GM12872 (cell line): ENCODE measurements around the gene TAS2R7.

Source experiments
- CTCF ChIP-seq: IDR thresholded peaks from 3 replicates; pipeline ENCODE4 v1.5.1; 2011; ENCODE audit warnings: low read depth, mild to moderate bottlenecking, low read length, moderate library complexity; ENCODE audit not compliant: insufficient read depth

Gene TAS2R7

DNA sequence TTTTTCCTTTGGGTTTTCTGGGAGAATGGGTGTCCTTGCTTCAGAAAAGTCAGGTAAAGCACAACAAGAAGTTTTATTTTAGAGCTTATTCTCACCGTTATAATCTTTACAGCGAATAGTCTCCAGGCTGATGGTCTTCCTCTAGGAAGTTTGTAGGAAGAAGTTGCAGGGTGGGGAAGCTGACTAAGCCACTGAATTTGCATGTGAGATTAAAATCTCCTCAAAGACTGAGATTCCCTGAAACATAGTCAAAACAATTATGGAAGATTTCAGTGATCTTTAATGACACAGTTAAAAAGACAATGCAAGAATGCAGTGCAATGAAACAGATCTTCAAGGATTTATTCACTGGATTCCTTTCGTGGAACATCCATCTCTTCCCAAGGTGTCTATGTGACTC lies 22.5 kb upstream of the TAS2R7 start:
- TF ChIP-seq CTCF, result no peak

DNA sequence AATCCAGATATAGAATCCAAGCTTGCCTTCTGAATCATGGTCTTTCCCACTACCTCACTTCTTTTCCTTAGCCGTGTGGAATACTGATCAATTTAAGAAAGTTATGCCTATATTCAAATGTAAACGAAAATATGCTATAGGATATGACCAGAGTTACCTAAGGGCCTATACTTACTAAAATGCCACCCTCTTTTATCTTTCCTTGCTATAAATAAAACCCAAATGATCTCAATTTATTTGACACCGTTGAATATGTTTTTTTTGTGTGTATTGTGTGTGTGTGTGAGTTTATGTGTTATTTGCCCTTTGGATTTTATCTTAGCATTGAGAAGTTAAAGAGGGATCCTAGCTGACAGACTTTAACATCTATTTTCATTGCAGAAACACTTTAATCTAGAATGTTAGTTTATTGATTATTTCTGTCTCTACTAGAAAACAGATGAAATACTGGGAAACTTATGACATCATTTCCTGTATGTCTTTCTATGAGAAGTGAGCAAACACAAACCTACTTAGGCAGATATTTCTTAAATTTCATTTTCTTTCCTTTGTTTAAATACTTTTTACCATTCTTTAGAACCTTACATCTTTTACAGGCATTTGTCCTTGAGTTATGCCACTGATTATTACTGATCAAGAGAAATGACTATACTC lies 9.6 kb upstream of the TAS2R7 start:
- no peak for TF ChIP-seq CTCF

- no peak for TF ChIP-seq CTCF
These were observed 7.6 kb upstream of the TAS2R7 start, which contains the start of gene TAS2R9 for GRCh38 chr12:10810068-10810467. TAS2R9 (minus strand) TSS chr12:10810168; CDS start chr12:10810075, 93 bp downstream.

DNA sequence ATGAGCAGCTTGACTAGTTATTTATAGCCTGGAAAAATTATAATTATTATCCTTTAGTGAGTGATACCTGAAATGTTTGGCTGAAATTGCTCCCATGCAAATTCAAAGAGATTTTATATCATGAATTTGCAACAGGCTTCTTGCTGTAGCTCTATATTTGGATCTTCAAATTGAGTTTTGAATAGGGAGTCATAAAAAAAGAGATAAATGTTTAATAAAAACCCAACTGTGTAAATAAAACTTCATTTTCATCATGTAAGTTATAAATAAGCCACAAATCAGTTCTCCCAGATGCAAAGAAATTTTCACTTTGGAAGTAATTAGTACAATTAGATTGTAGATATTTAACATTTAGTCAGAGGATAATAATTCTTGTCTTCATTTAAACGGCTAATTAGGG lies 4.8 kb upstream of the TAS2R7 start, which contains the start of gene TAS2R8:
TSS of gene TAS2R8 (minus strand) at position 101 of the 400 bp plus-strand sequence. CDS start 306 bp downstream, outside the sequence.
- TF ChIP-seq CTCF, result no peak

DNA sequence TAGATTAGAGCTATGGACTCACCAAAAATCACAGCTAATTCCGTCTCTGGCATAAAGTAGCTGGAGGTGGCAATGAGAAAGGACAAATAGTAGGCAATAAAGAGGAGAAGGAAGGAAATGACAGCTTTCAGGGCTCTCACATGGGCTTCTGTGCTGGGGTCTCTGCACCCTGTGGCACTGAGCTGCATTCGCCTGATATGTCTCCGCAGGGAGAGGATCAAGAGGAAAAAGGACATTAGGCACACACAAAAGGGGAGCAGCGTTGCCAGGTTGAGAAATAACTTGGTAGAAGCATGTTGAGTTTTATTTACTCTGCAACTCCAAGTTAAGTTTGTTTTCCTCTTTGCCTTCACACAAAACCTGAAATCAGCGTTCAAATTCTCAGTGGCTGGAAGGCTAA lies 686 bp downstream of the TAS2R7 start:
- TF ChIP-seq CTCF, result no peak

GRCh38 chr12:10794222-10794621 lies 8.2 kb downstream of the TAS2R7 start:
- TF ChIP-seq CTCF, result no peak

DNA sequence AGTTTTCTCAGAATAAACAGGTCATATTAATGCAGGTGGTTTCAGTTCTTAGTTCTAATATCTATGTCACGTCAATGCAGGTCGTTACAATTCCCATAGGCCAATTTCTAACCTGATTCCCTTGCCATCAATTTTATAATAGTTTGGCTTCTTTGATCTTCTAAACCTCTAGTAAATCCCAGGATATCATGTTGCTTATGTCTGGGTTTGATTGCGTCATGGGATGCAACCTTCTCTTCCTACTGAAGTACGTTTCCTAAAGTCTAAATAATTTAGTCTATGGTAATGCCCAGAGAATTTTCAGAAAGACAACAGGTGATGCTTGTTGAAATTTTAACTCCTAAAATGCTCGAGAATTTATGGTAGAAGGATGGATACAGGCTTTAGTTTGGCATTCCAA lies 19.2 kb downstream of the TAS2R7 start:
- no peak for TF ChIP-seq CTCF
